ENCODE results near the gene HTRA1.

GRCh38 chr10:122427280-122427679 is 34.1 kb upstream of the HTRA1 start:
- TF ChIP-seq CTCF (IDR thresholded peaks at IDR 0.05; ENCODE audit: insufficient read depth, low read length, poor library complexity, severe bottlenecking) (no peak), EZH2phosphoT487 (conservative IDR thresholded peaks at IDR 0.05; ENCODE audit: low read length) (no peak)

Data from SU-DHL-6 (cell line).